HepG2 (cell line): ENCODE data around the gene ZCCHC8. TPM values are rescaled to one million over a fixed set of nuclear protein-coding genes. Genes with fewer than 3 reads are reported as not detected.

Source experiments
- AHDC1 ChIP-seq: sonication (generic); formaldehyde crosslinking; IDR thresholded peaks from 2 replicates; pipeline ENCODE4 v1.5.1; 2020; ENCODE audit warnings: mild to moderate bottlenecking, missing genetic modification reagents, borderline replicate concordance
- ARID3A ChIP-seq: IDR thresholded peaks from 2 replicates; pipeline ENCODE4 v1.6.1; 2012; ENCODE audit warnings: low read depth, low read length, improper control_type of control experiment
- CEBPG ChIP-seq: IDR thresholded peaks from 2 replicates; pipeline ENCODE4 v1.6.1; 2016
- ELF4 ChIP-seq: sonication (generic); formaldehyde crosslinking; IDR thresholded peaks from 2 replicates; pipeline ENCODE4 v1.5.0; 2020; ENCODE audit warnings: missing genetic modification reagents, mild to moderate bottlenecking, moderate library complexity, borderline replicate concordance
- HNF4A ChIP-seq: sonication (generic); formaldehyde crosslinking; IDR thresholded peaks from 2 replicates; pipeline ENCODE4 v1.4.0; 2020; ENCODE audit warnings: missing genetic modification reagents
- HNRNPK ChIP-seq: fragments of 200-400 bp; formaldehyde crosslinking; IDR thresholded peaks from 2 replicates; pipeline ENCODE4 v1.6.1; 2018; ENCODE audit warnings: low read length, low read depth, moderate library complexity, mild to moderate bottlenecking; ENCODE audit not compliant: poor library complexity, severe bottlenecking
- KAT7 ChIP-seq: IDR thresholded peaks from 2 replicates; pipeline ENCODE4 v1.6.1; 2018; ENCODE audit warnings: borderline replicate concordance, missing compliant biosample characterization
- MAFK ChIP-seq, 2 experiments: IDR thresholded peaks in 1 of 2; conservative IDR thresholded peaks in 1 of 2; 2 replicates each; pipeline ENCODE4 v1.6.1; 2011; ENCODE audit warnings: improper control_type of control experiment in 2 of 2, low read length in 2 of 2
- MIER3 ChIP-seq: IDR thresholded peaks from 2 replicates; pipeline ENCODE4 v1.6.1; 2016; ENCODE audit warnings: missing compliant biosample characterization, borderline replicate concordance
- MIXL1 ChIP-seq: IDR thresholded peaks from 2 replicates; pipeline ENCODE4 v1.6.1; 2016
- MXD3 ChIP-seq: IDR thresholded peaks from 2 replicates; pipeline ENCODE4 v1.6.1; 2016; ENCODE audit warnings: mild to moderate bottlenecking, missing biosample characterization, missing genetic modification reagents
- PAX8 ChIP-seq: sonication (generic); formaldehyde crosslinking; IDR thresholded peaks from 2 replicates; pipeline ENCODE4 v1.8.0; 2022; ENCODE audit warnings: mild to moderate bottlenecking, missing genetic modification reagents, borderline replicate concordance
- PHB2 ChIP-seq: fragments of 450-650 bp; IDR thresholded peaks from 2 replicates; pipeline ENCODE4 v1.6.1; 2018; ENCODE audit not compliant: partially characterized antibody
- POGZ ChIP-seq: sonication (generic); formaldehyde crosslinking; IDR thresholded peaks from 2 replicates; pipeline ENCODE4 v1.4.0; 2020; ENCODE audit warnings: mild to moderate bottlenecking, missing genetic modification reagents
- SAFB2 ChIP-seq: sonication (generic); formaldehyde crosslinking; IDR thresholded peaks from 2 replicates; pipeline ENCODE4 v1.5.1; 2020; ENCODE audit warnings: missing genetic modification reagents, low read depth, mild to moderate bottlenecking, borderline replicate concordance
- TAF15 ChIP-seq: fragments of 200-400 bp; formaldehyde crosslinking; IDR thresholded peaks from one replicate; pipeline ENCODE4 v1.6.1; 2018; ENCODE audit warnings: mild to moderate bottlenecking, low read depth, low read length; ENCODE audit not compliant: poor library complexity, severe bottlenecking
- YEATS4 ChIP-seq: sonication (generic); formaldehyde crosslinking; IDR thresholded peaks from 2 replicates; pipeline ENCODE4 v1.4.0; 2020; ENCODE audit warnings: missing genetic modification reagents, borderline replicate concordance
- ZNF12 ChIP-seq: sonication (generic); formaldehyde crosslinking; IDR thresholded peaks from 2 replicates; pipeline ENCODE4 v1.5.0; 2020; ENCODE audit warnings: missing genetic modification reagents
- ZNF335 ChIP-seq: sonication (generic); formaldehyde crosslinking; IDR thresholded peaks from 2 replicates; pipeline ENCODE4 v1.4.0; 2020; ENCODE audit warnings: missing genetic modification reagents
- ZNF432 ChIP-seq: sonication (generic); formaldehyde crosslinking; IDR thresholded peaks from 2 replicates; pipeline ENCODE4 v1.5.0; 2020; ENCODE audit warnings: missing genetic modification reagents, mild to moderate bottlenecking, borderline replicate concordance
- ZNF614 ChIP-seq: IDR thresholded peaks from 2 replicates; pipeline ENCODE4 v1.6.1; 2018; ENCODE audit warnings: missing biosample characterization, missing genetic modification reagents, inconsistent platforms, borderline replicate concordance
- ZNF703 ChIP-seq: sonication (generic); formaldehyde crosslinking; IDR thresholded peaks from 2 replicates; pipeline ENCODE4 v1.5.1; 2020; ENCODE audit warnings: missing genetic modification reagents, mild to moderate bottlenecking, moderate library complexity, borderline replicate concordance
- polyA plus RNA-seq, 8 experiments: library from polyadenylated mRNA; depleted of rRNA in 3 of 8; stranded (reverse) in 7 of 8; unstranded in 1 of 8; fragments of >200 nt; fragmentation: Illumina TruSeq in 4 of 8; extraction: Trizol in 4 of 8; gene quantifications; 2 replicates each; pipeline versions ENCODE4 v1.2.1 to v1.2.3, GENCODE V29; 2011 to 2016; ENCODE audit warnings: low read depth in 4 of 8, missing spikeins in 1 of 8, mixed read lengths in 1 of 8; ENCODE audit not compliant: insufficient read depth in 1 of 8
- total RNA-seq, 5 experiments: library from RNA; depleted of rRNA; stranded (reverse); fragments of >200 nt; fragmentation: Illumina TruSeq; extraction: Trizol; gene quantifications; 2 replicates each; pipeline ENCODE4 v1.2.3, GENCODE V29; 2016; ENCODE audit warnings: low read depth in 1 of 5

ZCCHC8 gene
- total and polyA plus RNA-seq, 2 of the 13 experiments (the other 11 are each of a cell fraction or from before 2014, with no cell fraction given), result 18.6 to 20.9 TPM

GRCh38 chr12:122500685-122501488 is at the start of gene ZCCHC8 (continued):
- TF ChIP-seq SAFB2 (no peak), ZNF703 (peak; percentile 73; the same call in 1 of the 2 replicates), ZNF432 (no peak), KAT7 (CRISPR knock-in tag) (peak; percentile 66; the same call in 1 of the 2 replicates), PHB2 (no peak), AHDC1 (CRISPR knock-in tag) (peak; percentile 68; the same call in 1 of the 2 replicates), CEBPG (CRISPR knock-in tag) (peak; percentile 79), MIXL1 (CRISPR knock-in tag) (peak; percentile 64; the same call in 1 of the 2 replicates), ARID3A (0 out of 2 replicates have a peak, but pooled peaks have one; percentile 9), ZNF12 (CRISPR knock-in tag) (0 out of 2 replicates have a peak, but pooled peaks have one; percentile 60), ZNF614 (peak; percentile 68; the same call in 1 of the 2 replicates), TAF15 (no peak), MXD3 (peak; percentile 61), MIER3 (CRISPR knock-in tag) (peak; percentile 82), YEATS4 (CRISPR knock-in tag) (peak; percentile 72; the same call in 1 of the 2 replicates), ELF4 (CRISPR knock-in tag) (0 out of 2 replicates have a peak, but pooled peaks have one; percentile 57), PAX8 (peak; percentile 82; the same call in 1 of the 2 replicates), ZNF335 (peak; percentile 54; the same call in 1 of the 2 replicates), HNF4A (CRISPR knock-in tag) (no peak), MAFK (conservative IDR thresholded peaks at IDR 0.05 in 1 of 2, IDR thresholded peaks at IDR 0.05 in 1 of 2; ENCODE audit: low read length in 2 of 2) (no peak), POGZ (CRISPR knock-in tag) (peak; percentile 76), HNRNPK (no peak)
